ENCODE data around the gene REPIN1.

- TF ChIP-seq CTCF (IDR thresholded peaks at IDR 0.05) (no peak), ZFX (IDR thresholded peaks at IDR 0.05; ENCODE audit: borderline replicate concordance) (no peak)
Measured at GRCh38 chr7:150368884-150369747, 494 bp downstream of the REPIN1 start.

Data from 22Rv1 (cell line).